Gastroesophageal sphincter (tissue), 3 donors: ENCODE data around the gene KCNE4.

ENCODE experiments used
- EP300 ChIP-seq: sonication (generic); formaldehyde crosslinking; IDR thresholded peaks from one replicate; pipeline ENCODE4 v1.6.1; 2017; ENCODE audit warnings: antibody characterized with exemption, mild to moderate bottlenecking
- POLR2A ChIP-seq, 2 donors: fragments of 450-650 bp; IDR thresholded peaks; one replicate each; pipeline ENCODE4 v1.6.1; 2017; ENCODE audit warnings: antibody characterized with exemption in 2 of 2, mild to moderate bottlenecking in 2 of 2, moderate library complexity in 1 of 2
- TF ChIP-seq, protein P1 (sequence below), 4 experiments: fragments of 200-600 bp in 2 of 4; fragments of 450-650 bp in 2 of 4; sonication (generic) in 1 of 4; IDR thresholded peaks; one replicate each; pipeline ENCODE4 v1.5.1; 2017 to 2019; ENCODE audit warnings: antibody characterized with exemption in 4 of 4, mild to moderate bottlenecking in 2 of 4, moderate library complexity in 2 of 4

DNA sequence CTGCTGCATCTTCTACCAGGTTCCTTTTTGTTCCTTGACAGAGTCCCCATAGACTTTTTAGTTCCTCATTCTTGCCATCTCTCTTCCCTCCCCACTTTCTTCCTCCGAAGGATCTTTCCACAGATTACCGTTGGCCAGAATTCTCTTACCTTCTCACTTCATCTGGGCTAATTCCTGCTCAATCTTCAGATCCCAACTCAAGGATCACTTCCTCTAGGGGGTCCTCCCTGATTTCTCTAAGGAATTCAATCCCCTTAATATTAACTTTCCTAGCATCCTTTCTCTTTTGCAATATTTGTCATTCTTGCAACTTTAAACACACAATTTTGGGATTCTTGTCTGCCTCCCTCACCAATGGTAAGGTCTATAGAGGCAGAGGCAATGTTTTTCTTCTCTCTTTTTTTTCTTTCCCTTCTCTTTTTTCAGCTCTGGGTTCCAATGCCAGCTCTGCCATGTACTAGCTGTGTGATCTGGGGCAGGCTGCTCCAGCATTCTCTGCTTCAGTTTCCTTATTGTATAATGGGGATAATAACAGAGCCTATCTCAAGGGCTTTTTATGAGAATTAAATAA is 5.4 kb upstream of the KCNE4 start:
- TF ChIP-seq EP300 (no peak), POLR2A (IDR thresholded peaks at IDR 0.05) (no peak)
- TF ChIP-seq, protein P1, sequence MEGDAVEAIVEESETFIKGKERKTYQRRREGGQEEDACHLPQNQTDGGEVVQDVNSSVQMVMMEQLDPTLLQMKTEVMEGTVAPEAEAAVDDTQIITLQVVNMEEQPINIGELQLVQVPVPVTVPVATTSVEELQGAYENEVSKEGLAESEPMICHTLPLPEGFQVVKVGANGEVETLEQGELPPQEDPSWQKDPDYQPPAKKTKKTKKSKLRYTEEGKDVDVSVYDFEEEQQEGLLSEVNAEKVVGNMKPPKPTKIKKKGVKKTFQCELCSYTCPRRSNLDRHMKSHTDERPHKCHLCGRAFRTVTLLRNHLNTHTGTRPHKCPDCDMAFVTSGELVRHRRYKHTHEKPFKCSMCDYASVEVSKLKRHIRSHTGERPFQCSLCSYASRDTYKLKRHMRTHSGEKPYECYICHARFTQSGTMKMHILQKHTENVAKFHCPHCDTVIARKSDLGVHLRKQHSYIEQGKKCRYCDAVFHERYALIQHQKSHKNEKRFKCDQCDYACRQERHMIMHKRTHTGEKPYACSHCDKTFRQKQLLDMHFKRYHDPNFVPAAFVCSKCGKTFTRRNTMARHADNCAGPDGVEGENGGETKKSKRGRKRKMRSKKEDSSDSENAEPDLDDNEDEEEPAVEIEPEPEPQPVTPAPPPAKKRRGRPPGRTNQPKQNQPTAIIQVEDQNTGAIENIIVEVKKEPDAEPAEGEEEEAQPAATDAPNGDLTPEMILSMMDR (IDR thresholded peaks at IDR 0.05): no peak
